Stomach (tissue), 4 donors: ENCODE data around the gene KHDRBS2.

Experiments
- POLR2AphosphoS5 ChIP-seq, 3 donors: sonication (generic); formaldehyde crosslinking; IDR thresholded peaks; one replicate each; pipeline ENCODE4 v1.6.1; 2016; ENCODE audit warnings: antibody characterized with exemption in 3 of 3
- TF ChIP-seq, protein P1 (sequence below), 7 experiments: fragments of 450-650 bp in 4 of 7; fragments of 200-600 bp in 3 of 7; sonication (generic) in 3 of 7; IDR thresholded peaks; one replicate each; pipeline ENCODE4 v1.5.1; 2016 to 2019; ENCODE audit warnings: antibody characterized with exemption in 7 of 7, control low read depth in 2 of 7, mild to moderate bottlenecking in 1 of 7

DNA sequence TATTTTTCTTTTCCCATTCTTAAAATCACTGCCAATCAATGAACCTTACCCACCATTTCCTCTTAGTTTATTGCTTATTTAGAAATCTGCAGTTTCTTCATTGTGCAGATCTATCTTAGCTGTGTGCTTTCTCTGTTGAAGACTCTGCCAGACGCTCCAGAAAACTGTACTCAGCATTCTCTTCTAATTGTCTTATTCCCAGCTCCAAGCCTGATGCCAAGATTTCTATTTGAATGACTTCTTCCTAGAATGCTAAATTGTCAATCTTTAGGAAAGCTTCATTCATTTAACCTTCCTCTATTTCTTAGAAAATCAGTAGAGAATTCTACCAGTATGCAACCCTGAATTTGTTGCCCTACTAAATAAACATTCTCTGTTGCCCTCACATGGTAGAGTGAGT, 308.9 kb downstream of the KHDRBS2 start:
- TF ChIP-seq, protein P1, sequence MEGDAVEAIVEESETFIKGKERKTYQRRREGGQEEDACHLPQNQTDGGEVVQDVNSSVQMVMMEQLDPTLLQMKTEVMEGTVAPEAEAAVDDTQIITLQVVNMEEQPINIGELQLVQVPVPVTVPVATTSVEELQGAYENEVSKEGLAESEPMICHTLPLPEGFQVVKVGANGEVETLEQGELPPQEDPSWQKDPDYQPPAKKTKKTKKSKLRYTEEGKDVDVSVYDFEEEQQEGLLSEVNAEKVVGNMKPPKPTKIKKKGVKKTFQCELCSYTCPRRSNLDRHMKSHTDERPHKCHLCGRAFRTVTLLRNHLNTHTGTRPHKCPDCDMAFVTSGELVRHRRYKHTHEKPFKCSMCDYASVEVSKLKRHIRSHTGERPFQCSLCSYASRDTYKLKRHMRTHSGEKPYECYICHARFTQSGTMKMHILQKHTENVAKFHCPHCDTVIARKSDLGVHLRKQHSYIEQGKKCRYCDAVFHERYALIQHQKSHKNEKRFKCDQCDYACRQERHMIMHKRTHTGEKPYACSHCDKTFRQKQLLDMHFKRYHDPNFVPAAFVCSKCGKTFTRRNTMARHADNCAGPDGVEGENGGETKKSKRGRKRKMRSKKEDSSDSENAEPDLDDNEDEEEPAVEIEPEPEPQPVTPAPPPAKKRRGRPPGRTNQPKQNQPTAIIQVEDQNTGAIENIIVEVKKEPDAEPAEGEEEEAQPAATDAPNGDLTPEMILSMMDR (IDR thresholded peaks at IDR 0.05): no peak
- no peak for TF ChIP-seq POLR2AphosphoS5 (IDR thresholded peaks at IDR 0.05)
